ENCODE results near the gene GRPEL1.

DNA sequence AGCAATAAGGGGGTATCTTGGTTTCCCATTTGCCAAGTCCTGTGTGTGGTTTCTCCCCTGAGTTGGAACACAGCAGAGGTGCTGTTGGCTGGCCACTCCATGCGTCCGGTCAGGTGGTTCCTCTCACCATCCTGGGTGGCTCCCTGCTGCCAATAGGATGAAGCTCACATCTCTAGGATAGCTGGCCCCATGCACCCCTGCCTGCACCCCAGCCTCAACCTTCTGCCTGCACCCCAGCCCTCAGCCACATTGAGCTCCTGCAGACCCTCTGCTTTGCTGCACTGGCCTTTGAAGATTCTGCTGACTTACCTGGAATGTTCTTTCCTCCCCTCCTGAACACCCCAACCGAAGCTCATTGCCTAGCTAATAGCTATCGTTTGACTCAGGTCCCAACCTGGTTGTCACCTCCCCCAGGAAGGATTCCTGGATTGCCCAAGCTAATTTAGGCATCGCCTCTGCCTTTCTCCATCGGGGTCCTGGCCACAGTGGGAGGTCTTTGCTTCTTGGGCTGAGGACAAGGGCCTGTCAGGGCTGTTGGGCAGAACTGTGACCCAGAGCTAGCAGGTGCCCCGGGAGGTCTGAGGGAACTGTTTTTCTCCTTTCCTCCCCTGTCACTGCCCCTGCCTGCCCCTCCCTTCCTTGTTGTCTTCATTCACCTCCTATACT is 36.6 kb upstream of the GRPEL1 start:
- no peak for TF ChIP-seq EZH2 (IDR thresholded peaks at IDR 0.05)
- TF ChIP-seq, protein P1, sequence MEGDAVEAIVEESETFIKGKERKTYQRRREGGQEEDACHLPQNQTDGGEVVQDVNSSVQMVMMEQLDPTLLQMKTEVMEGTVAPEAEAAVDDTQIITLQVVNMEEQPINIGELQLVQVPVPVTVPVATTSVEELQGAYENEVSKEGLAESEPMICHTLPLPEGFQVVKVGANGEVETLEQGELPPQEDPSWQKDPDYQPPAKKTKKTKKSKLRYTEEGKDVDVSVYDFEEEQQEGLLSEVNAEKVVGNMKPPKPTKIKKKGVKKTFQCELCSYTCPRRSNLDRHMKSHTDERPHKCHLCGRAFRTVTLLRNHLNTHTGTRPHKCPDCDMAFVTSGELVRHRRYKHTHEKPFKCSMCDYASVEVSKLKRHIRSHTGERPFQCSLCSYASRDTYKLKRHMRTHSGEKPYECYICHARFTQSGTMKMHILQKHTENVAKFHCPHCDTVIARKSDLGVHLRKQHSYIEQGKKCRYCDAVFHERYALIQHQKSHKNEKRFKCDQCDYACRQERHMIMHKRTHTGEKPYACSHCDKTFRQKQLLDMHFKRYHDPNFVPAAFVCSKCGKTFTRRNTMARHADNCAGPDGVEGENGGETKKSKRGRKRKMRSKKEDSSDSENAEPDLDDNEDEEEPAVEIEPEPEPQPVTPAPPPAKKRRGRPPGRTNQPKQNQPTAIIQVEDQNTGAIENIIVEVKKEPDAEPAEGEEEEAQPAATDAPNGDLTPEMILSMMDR (IDR thresholded peaks at IDR 0.05) = no peak
- TF ChIP-seq EZH2phosphoT487 (IDR thresholded peaks at IDR 0.05) = no peak
